ENCODE results near the gene MCAM.

GRCh38 chr11:119346605-119347004 is 29.7 kb upstream of the MCAM start, which contains the start of gene MFRP:
- TF ChIP-seq POLR2A (IDR thresholded peaks at IDR 0.05) (no peak), CTCF (IDR thresholded peaks at IDR 0.05) (no peak)

Data from tibial nerve (tissue), 3 donors.